HEK293 (cell line): ENCODE measurements around the gene ANKAR.

Source experiments
- CTCF ChIA-PET: fragments of 350-600 bp; formaldehyde crosslinking; extraction: SDS; loops from one replicate; lab custom pipeline; 2021; ENCODE audit warnings: antibody characterized with exemption; lab: Yijun Ruan, JAX
- POLR2A ChIA-PET: fragments of 300-600 bp; formaldehyde crosslinking; extraction: SDS; loops from one replicate; lab custom pipeline; 2020; ENCODE audit warnings: antibody characterized with exemption, inconsistent platforms; lab: Yijun Ruan, JAX
- H3K27ac ChIP-seq: fragments of 200-500 bp; sonication (Bioruptor generic); 2 replicates; pipeline ENCODE4 v1.5.1; 2014; ENCODE audit warnings: low read depth, low read length, control low read depth, inconsistent platforms; ENCODE audit errors: extremely low read depth
- H3K36me3 ChIP-seq, 2 experiments: fragments of 200-500 bp in 1 of 2; sonication (Bioruptor generic) in 1 of 2; 1 replicate in 1 of 2; 2 replicates in 1 of 2; pipeline ENCODE4 v1.5.1; 2014 to 2017; ENCODE audit warnings: inconsistent platforms in 2 of 2, low read length in 2 of 2; ENCODE audit not compliant: control insufficient read depth in 2 of 2, insufficient read depth in 1 of 2
- H3K4me1 ChIP-seq: fragments of 200-500 bp; sonication (Bioruptor generic); 2 replicates; pipeline ENCODE4 v1.5.1; 2014; ENCODE audit warnings: mild to moderate bottlenecking, low read length, inconsistent platforms; ENCODE audit not compliant: control insufficient read depth, insufficient read depth
- H3K4me3 ChIP-seq: 2 replicates; pipeline ENCODE4 v1.5.1; 2011; ENCODE audit warnings: low read depth, mild to moderate bottlenecking, control low read depth, low read length, moderate library complexity
- H3K9me3 ChIP-seq: fragments of 200-500 bp; sonication (Bioruptor generic); 2 replicates; pipeline ENCODE4 v1.5.1; 2014; ENCODE audit warnings: low read depth, low read length, inconsistent platforms; ENCODE audit not compliant: control insufficient read depth, insufficient read depth
- CTCF ChIP-seq: fragments of 450-650 bp; formaldehyde crosslinking; IDR thresholded peaks from 2 replicates; pipeline ENCODE4 v1.5.1; 2016; ENCODE audit warnings: missing biosample characterization, missing genetic modification characterization
- FEZF1 ChIP-seq: fragments of 450-650 bp; formaldehyde crosslinking; IDR thresholded peaks from 2 replicates; pipeline ENCODE4 v1.5.1; 2016; ENCODE audit warnings: missing biosample characterization, missing genetic modification characterization
- KLF7 ChIP-seq: fragments of 450-650 bp; formaldehyde crosslinking; IDR thresholded peaks from 2 replicates; pipeline ENCODE4 v1.5.1; 2016; ENCODE audit warnings: missing biosample characterization, missing genetic modification characterization, borderline replicate concordance
- KLF8 ChIP-seq: fragments of 450-650 bp; formaldehyde crosslinking; IDR thresholded peaks from 2 replicates; pipeline ENCODE4 v1.5.1; 2016; ENCODE audit warnings: missing biosample characterization, missing genetic modification characterization
- PRDM1 ChIP-seq: fragments of 450-650 bp; formaldehyde crosslinking; IDR thresholded peaks from 2 replicates; pipeline ENCODE4; 2016; ENCODE audit warnings: missing biosample characterization, missing genetic modification characterization
- ZBTB26 ChIP-seq: fragments of 450-650 bp; formaldehyde crosslinking; optimal IDR thresholded peaks from 2 replicates; pipeline ENCODE3; 2016; ENCODE audit warnings: missing biosample characterization, mild to moderate bottlenecking, missing genetic modification characterization
- ZBTB8A ChIP-seq: fragments of 450-650 bp; formaldehyde crosslinking; IDR thresholded peaks from 2 replicates; pipeline ENCODE4 v1.5.1; 2016; ENCODE audit warnings: missing biosample characterization, missing genetic modification characterization
- ZEB2 ChIP-seq: fragments of 450-650 bp; formaldehyde crosslinking; IDR thresholded peaks from 2 replicates; pipeline ENCODE4 v1.5.1; 2016; ENCODE audit warnings: missing biosample characterization, missing genetic modification characterization
- ZIC2 ChIP-seq: fragments of 450-650 bp; formaldehyde crosslinking; IDR thresholded peaks from 2 replicates; pipeline ENCODE4 v1.5.1; 2016; ENCODE audit warnings: missing biosample characterization, missing genetic modification characterization
- ZNF114 ChIP-seq: fragments of 450-650 bp; formaldehyde crosslinking; IDR thresholded peaks from 2 replicates; pipeline ENCODE4 v1.5.0; 2017; ENCODE audit warnings: missing biosample characterization, missing genetic modification characterization
- ZNF121 ChIP-seq: fragments of 450-650 bp; formaldehyde crosslinking; IDR thresholded peaks from 2 replicates; pipeline ENCODE4 v1.5.1; 2016; ENCODE audit warnings: missing biosample characterization, missing genetic modification characterization
- ZNF132 ChIP-seq: fragments of 450-650 bp; formaldehyde crosslinking; IDR thresholded peaks from 2 replicates; pipeline ENCODE4 v1.5.1; 2017; ENCODE audit warnings: missing biosample characterization, missing genetic modification characterization, borderline replicate concordance
- ZNF138 ChIP-seq: fragments of 450-650 bp; formaldehyde crosslinking; IDR thresholded peaks from 2 replicates; pipeline ENCODE4 v1.5.1; 2016; ENCODE audit warnings: missing biosample characterization, missing genetic modification characterization, borderline replicate concordance
- ZNF2 ChIP-seq: fragments of 450-650 bp; formaldehyde crosslinking; IDR thresholded peaks from 2 replicates; pipeline ENCODE4 v1.5.1; 2016; ENCODE audit warnings: missing biosample characterization, missing genetic modification characterization
- ZNF24 ChIP-seq: fragments of 450-650 bp; formaldehyde crosslinking; IDR thresholded peaks from 2 replicates; pipeline ENCODE4 v1.5.1; 2016; ENCODE audit warnings: missing biosample characterization, missing genetic modification characterization
- ZNF302 ChIP-seq: fragments of 450-650 bp; formaldehyde crosslinking; IDR thresholded peaks from 2 replicates; pipeline ENCODE4 v1.5.1; 2016; ENCODE audit warnings: missing biosample characterization, missing genetic modification characterization, low read depth
- ZNF335 ChIP-seq: fragments of 450-650 bp; formaldehyde crosslinking; conservative IDR thresholded peaks from 2 replicates; pipeline ENCODE4 v1.5.1; 2016; ENCODE audit warnings: missing biosample characterization, missing genetic modification characterization
- ZNF391 ChIP-seq: fragments of 450-650 bp; formaldehyde crosslinking; IDR thresholded peaks from 2 replicates; pipeline ENCODE4 v1.5.1; 2016; ENCODE audit warnings: low read depth, missing biosample characterization, missing genetic modification characterization, borderline replicate concordance
- ZNF423 ChIP-seq: fragments of 450-650 bp; formaldehyde crosslinking; IDR thresholded peaks from 2 replicates; pipeline ENCODE4 v1.5.1; 2016; ENCODE audit warnings: missing biosample characterization, missing genetic modification characterization
- ZNF433 ChIP-seq: fragments of 450-650 bp; formaldehyde crosslinking; IDR thresholded peaks from 2 replicates; pipeline ENCODE4 v1.5.1; 2016; ENCODE audit warnings: missing biosample characterization, missing genetic modification characterization, low read depth
- ZNF514 ChIP-seq: fragments of 450-650 bp; formaldehyde crosslinking; IDR thresholded peaks from 2 replicates; pipeline ENCODE4 v1.5.1; 2016; ENCODE audit warnings: missing biosample characterization, missing genetic modification characterization
- ZNF548 ChIP-seq: fragments of 450-650 bp; formaldehyde crosslinking; IDR thresholded peaks from 2 replicates; pipeline ENCODE4 v1.5.1; 2016; ENCODE audit warnings: missing biosample characterization, missing genetic modification characterization
- ZNF600 ChIP-seq: fragments of 450-650 bp; formaldehyde crosslinking; IDR thresholded peaks from 2 replicates; pipeline ENCODE4 v1.5.1; 2016; ENCODE audit warnings: missing biosample characterization, missing genetic modification characterization
- ZNF654 ChIP-seq: fragments of 450-650 bp; formaldehyde crosslinking; IDR thresholded peaks from 2 replicates; pipeline ENCODE4 v1.5.1; 2016; ENCODE audit warnings: low read depth, missing biosample characterization, missing genetic modification characterization
- ZNF660 ChIP-seq: fragments of 450-650 bp; IDR thresholded peaks from 2 replicates; pipeline ENCODE4 v1.5.1; 2018; ENCODE audit warnings: missing biosample characterization, mild to moderate bottlenecking, missing genetic modification characterization
- ZNF707 ChIP-seq: fragments of 450-650 bp; formaldehyde crosslinking; IDR thresholded peaks from 2 replicates; pipeline ENCODE4 v1.5.1; 2016; ENCODE audit warnings: missing biosample characterization, missing genetic modification characterization
- ZNF791 ChIP-seq: fragments of 450-650 bp; formaldehyde crosslinking; IDR thresholded peaks from 2 replicates; pipeline ENCODE4 v1.5.1; 2016; ENCODE audit warnings: missing biosample characterization, missing genetic modification characterization
- ZSCAN30 ChIP-seq: fragments of 450-650 bp; IDR thresholded peaks from 2 replicates; pipeline ENCODE4 v1.5.1; 2018; ENCODE audit warnings: missing biosample characterization, mild to moderate bottlenecking, missing genetic modification characterization, moderate library complexity
- ZXDB ChIP-seq: fragments of 450-650 bp; formaldehyde crosslinking; IDR thresholded peaks from 2 replicates; pipeline ENCODE4 v1.5.1; 2016; ENCODE audit warnings: missing biosample characterization, missing genetic modification characterization
- TF ChIP-seq, protein P1 (sequence below): fragments of 450-650 bp; formaldehyde crosslinking; IDR thresholded peaks from 2 replicates; pipeline ENCODE4 v1.5.1; 2017; ENCODE audit warnings: missing biosample characterization, missing genetic modification characterization
- TF ChIP-seq, protein P2 (sequence below): fragments of 450-650 bp; formaldehyde crosslinking; IDR thresholded peaks from 2 replicates; pipeline ENCODE4 v1.5.1; 2016; ENCODE audit warnings: missing biosample characterization, missing genetic modification characterization

The ANKAR gene

GRCh38 chr2:189661148-189661956 lies 13.1 kb upstream of the ANKAR start, which contains the start of gene ASNSD1:
ASNSD1 (plus strand) TSS chr2:189661459; CDS start chr2:189666133, 4,674 bp downstream.
- ChIA-PET POLR2A (interaction anchor here (1.0 to 2.0 kb wide), 3 partner anchors 12 to 101 kb away, joined by 3 to 10 read pairs (median 3); partner anchors contain the start of gene OSGEPL1), CTCF (interaction anchor here (0.6 to 4.0 kb wide), 46 partner anchors 11 to 669 kb away, joined by 3 to 38 read pairs (median 4); partner anchors contain the start of genes ANKAR, OSGEPL1 and SLC40A1)
- H3K4me3 ChIP-seq = peak within 1 kb of the TSS; percentile 89
- peak within 1 kb of the TSS; percentile 76; the same call in 1 of the 2 replicates for H3K27ac ChIP-seq
- H3K36me3 ChIP-seq = peaks cover 3 to 27% of the 10 kb centered on the region in 2 experiments
- peaks cover 20% of the 10 kb centered on the region for H3K4me1 ChIP-seq
- no peaks in the 10 kb centered on the region for H3K9me3 ChIP-seq
- TF ChIP-seq FEZF1 (tag by site-specific recombination) (no peak), ZNF121 (peak; percentile 69; the same call in 1 of the 2 replicates), ZNF600 (tag by site-specific recombination) (0 out of 2 replicates have a peak, but pooled peaks have one; percentile 12), ZBTB8A (tag by site-specific recombination) (0 out of 2 replicates have a peak, but pooled peaks have one; percentile 26), ZEB2 (tag by site-specific recombination) (peak; percentile 22; the same call in 1 of the 2 replicates), ZNF24 (no peak), ZNF138 (tag by site-specific recombination) (no peak), KLF8 (tag by site-specific recombination) (no peak), ZNF433 (tag by site-specific recombination) (no peak), ZNF548 (tag by site-specific recombination) (no peak), ZNF791 (tag by site-specific recombination) (no peak), ZNF2 (peak; percentile 46), ZNF335 (tag by site-specific recombination) (peak; percentile 82), ZSCAN30 (tag by site-specific recombination) (peak; percentile 59; the same call in 1 of the 2 replicates), ZXDB (tag by site-specific recombination) (0 out of 2 replicates have a peak, but pooled peaks have one; percentile 60), ZNF302 (tag by site-specific recombination) (no peak), ZNF132 (tag by site-specific recombination) (no peak), KLF7 (tag by site-specific recombination) (no peak), ZNF660 (0 out of 2 replicates have a peak, but pooled peaks have one; percentile 32), ZNF391 (tag by site-specific recombination) (0 out of 2 replicates have a peak, but pooled peaks have one; percentile 26), ZBTB26 (tag by site-specific recombination) (peak; percentile 69), PRDM1 (tag by site-specific recombination) (no peak), ZNF114 (tag by site-specific recombination) (no peak), ZNF514 (no peak), ZNF707 (tag by site-specific recombination) (no peak), ZNF654 (peak; percentile 98), ZIC2 (no peak), CTCF (tag by site-specific recombination) (peak; percentile 97), ZNF423 (no peak)
- TF ChIP-seq, protein P1, sequence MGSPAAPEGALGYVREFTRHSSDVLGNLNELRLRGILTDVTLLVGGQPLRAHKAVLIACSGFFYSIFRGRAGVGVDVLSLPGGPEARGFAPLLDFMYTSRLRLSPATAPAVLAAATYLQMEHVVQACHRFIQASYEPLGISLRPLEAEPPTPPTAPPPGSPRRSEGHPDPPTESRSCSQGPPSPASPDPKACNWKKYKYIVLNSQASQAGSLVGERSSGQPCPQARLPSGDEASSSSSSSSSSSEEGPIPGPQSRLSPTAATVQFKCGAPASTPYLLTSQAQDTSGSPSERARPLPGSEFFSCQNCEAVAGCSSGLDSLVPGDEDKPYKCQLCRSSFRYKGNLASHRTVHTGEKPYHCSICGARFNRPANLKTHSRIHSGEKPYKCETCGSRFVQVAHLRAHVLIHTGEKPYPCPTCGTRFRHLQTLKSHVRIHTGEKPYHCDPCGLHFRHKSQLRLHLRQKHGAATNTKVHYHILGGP (tag by site-specific recombination) = no peak
- TF ChIP-seq, protein P2, sequence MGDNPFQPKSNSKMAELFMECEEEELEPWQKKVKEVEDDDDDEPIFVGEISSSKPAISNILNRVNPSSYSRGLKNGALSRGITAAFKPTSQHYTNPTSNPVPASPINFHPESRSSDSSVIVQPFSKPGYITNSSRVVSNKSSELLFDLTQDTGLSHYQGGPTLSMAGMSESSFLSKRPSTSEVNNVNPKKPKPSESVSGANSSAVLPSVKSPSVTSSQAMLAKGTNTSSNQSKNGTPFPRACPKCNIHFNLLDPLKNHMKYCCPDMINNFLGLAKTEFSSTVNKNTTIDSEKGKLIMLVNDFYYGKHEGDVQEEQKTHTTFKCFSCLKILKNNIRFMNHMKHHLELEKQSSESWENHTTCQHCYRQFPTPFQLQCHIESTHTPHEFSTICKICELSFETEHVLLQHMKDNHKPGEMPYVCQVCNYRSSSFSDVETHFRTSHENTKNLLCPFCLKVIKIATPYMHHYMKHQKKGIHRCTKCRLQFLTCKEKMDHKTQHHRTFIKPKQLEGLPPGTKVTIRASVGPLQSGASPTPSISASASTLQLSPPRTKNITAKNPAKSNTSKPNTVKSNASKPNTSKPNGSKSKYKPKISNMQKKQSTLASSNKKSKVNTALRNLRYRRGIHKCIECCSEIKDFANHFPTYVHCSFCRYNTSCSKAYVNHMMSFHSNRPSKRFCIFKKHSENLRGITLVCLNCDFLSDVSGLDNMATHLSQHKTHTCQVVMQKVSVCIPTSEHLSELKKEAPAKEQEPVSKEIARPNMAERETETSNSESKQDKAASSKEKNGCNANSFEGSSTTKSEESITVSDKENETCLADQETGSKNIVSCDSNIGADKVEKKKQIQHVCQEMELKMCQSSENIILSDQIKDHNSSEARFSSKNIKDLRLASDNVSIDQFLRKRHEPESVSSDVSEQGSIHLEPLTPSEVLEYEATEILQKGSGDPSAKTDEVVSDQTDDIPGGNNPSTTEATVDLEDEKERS (tag by site-specific recombination) = no peak
